DMS53 treated with DMSO at 0.1 percent for 48 hours (cell line): ENCODE results near the gene LMO7.

ENCODE experiments used
- DNase-seq: peaks from one replicate; lab custom pipeline; 2025; ENCODE audit not compliant: unreplicated experiment; lab: John Stamatoyannopoulos, UW

LMO7 gene

DNA sequence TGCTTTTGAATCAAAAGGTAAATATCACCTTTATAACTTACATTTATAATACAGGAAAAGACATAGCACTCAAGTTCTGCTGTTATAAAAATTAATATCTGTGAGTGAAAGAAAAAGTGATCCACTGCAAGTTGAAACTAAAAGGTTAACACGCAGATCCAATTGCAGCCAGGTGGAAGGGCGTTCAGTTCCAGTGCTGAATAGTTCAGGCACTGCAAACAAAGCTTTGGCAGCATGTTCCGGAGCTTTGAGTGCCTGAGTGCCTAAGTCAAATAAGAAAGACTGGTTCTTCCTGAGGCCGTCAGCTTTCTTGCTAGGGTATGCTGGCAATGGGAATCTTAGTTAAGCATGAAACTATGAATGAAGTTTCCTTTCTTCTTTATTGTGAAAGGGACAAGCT is 200.3 kb downstream of the LMO7 start:
- DNase-seq = peak; percentile 50

DNA sequence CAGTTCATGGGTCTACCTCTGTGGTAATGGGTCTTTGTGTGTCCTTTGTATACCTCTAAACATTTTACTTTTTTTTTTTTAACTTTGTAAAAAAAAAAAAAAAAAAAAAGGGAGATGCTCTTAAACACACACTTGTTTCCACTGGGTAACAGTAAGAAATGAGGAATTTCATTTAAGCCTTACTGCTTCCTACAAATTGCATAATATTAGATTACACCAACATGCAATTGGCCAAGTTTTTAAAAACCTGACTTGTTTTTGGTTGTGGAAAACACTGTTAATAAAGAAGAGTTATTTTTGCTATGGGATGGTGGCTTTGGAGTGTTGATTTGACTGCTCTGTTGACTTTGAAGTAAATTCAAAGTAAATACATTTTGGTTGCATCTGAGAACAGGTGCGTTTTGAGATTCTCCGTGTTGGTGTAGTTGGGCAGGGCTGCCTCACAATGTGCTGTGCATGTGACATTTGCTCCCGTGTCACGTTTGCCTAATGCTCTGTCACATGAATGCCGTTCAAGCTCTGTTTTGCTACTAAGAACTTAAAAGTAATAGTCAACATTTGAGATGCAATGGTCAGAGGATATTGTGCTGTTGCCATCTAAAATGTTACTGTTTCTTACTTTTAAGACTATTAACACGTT is 202.4 kb downstream of the LMO7 start:
- DNase-seq = peak; percentile 5

DNA sequence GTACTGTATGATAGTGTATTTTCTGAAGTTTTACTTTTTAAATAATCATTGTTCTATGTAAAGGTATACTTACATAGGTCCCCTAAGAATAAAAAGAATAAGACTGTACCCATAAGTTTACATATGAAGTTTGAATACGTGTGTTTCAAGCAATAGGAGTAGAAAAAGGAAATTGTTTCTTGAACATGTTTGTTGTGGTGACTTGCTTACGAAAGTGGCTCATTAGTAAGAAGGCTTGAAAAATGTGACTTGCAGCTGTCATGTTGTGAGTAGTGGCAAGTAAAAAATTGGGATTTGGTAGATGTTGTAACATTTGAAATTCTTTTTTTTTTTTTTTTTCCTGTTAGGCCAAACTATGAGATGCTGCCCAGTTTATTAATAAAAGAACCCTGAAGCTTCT is 203.3 kb downstream of the LMO7 start:
- DNase-seq = no peak

DNA sequence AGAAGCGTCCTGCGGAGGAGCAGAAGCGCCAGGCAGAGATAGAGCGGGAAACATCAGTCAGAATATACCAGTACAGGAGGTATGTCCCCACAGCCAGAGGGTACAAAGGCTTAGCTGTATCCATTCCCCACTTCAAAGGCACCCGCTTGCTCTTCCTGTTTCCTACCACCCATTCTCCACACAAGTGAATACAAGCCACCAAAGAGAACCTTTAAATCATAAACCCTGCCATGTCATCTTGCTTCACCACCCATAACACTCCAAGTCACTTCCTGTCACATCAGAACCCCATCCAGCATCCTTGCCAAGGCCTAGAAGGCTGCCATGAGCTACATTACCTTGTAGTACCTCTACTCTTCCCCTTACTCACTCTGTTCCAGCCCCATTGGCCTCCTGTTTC is 205.8 kb downstream of the LMO7 start:
- no peak for DNase-seq

DNA sequence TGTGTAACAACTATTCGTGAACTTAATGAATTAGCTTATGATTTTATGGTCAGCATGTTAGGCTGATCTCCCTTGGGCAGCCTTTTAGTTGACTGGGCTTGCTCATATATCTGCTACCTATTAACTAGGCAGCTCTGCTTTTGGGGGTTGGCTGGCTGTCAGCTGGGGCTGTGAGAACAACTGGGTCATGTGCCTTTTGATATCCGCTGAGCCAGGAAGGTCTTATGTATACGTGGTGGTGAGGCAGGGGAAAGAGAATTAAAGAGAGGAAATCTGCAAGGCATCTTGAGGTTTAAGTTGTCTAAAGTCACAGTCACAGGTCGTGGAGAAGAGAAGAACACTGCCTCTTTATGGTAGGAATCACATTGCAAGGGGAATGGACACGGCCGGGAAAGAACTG is 206.9 kb downstream of the LMO7 start:
- DNase-seq = no peak

GRCh38 chr13:75843991-75844390 is 207.9 kb downstream of the LMO7 start:
- DNase-seq = no peak

- no peak for DNase-seq
These were observed 211.5 kb downstream of the LMO7 start for GRCh38 chr13:75847588-75847987.

GRCh38 chr13:75850916-75851315 is 214.8 kb downstream of the LMO7 start:
- DNase-seq = no peak

GRCh38 chr13:75855216-75855615 is 219.1 kb downstream of the LMO7 start:
- no peak for DNase-seq

GRCh38 chr13:75855847-75856246 is 219.7 kb downstream of the LMO7 start:
- no peak for DNase-seq

- DNase-seq = no peak
These were observed 221.2 kb downstream of the LMO7 start for GRCh38 chr13:75857291-75857690.

- no peak for DNase-seq
These were observed 224.8 kb downstream of the LMO7 start for GRCh38 chr13:75860935-75861334.

DNA sequence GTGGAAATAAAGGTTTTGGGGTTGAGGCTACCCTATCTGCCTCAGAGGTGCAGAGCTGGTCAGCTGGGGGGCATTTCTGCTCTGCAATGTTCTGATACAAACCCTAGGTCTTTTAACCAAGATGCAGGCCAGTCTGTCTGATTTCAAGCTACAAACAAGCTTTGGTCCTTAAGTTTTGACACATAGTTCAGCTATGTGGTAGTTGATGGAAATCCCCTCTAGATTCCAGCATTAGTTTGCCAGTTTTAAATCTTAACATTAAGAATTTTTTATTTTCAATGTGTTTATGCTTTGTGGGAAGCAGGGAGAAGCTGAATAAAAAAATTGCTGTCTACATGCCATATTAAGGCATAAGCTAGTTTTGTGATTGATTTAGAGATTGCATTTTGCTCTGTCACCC is 225.7 kb downstream of the LMO7 start:
- no peak for DNase-seq

- DNase-seq = no peak
These were observed 228.6 kb downstream of the LMO7 start for GRCh38 chr13:75864718-75865117.

DNA sequence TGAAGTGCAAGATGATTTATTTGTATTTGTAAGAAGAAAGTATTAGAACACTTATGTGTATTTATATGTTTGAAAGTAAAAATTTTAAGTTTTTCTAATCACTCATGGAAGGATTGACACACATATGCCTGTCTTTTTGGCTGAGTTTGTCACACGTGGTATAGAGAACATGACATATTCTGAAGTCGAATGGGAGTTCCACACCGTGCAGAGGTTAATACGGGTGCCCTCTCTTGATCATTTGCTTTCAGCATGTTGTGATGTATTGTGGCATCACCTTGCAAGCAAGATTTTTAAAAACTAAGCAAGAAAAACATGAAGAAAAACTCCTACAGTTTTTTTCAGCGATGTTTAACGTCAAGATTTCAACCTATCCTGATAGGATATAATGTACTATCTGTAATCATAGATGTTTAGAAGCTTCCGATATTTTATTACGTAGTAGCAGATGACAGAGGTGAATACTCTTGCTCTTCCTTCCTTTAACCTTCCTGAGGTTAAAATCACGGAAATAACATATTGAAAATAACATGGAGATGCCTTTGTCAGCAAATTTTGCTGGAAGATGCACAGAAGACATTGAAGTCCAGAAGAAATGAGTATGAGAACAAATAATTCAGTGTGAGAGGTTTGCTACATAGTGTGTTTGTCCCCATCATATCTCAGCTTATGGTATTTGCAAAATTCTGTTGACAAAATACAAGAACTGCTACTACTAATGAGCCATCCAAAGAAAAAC is 231.4 kb downstream of the LMO7 start:
- DNase-seq = no peak

DNA sequence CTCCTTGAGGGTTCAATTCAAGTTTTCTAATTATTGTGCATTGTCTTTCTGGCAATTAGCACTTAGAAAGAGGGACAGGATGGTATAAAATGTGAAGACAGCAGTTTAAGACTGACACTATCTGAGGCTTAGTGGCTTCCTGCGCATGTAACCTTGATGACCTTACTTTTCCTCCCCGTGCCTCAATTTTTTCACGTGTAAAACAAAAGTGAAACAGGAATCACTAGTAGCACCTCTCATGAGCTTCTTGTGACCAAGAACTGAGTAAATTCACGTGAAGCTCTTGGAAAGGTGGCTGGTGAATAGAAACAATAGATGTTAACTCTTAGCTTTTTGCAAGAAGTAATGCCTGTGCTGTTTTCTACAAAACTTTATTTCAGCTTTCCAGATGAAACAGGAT is 233.9 kb downstream of the LMO7 start:
- no peak for DNase-seq

- DNase-seq = peak; percentile 0
These were observed 234.3 kb downstream of the LMO7 start for GRCh38 chr13:75870397-75870903.

- DNase-seq = no peak
These were observed 234.9 kb downstream of the LMO7 start for GRCh38 chr13:75871059-75871458.

GRCh38 chr13:75872980-75873379 is 236.8 kb downstream of the LMO7 start:
- DNase-seq = no peak

- DNase-seq = no peak
These were observed 237.4 kb downstream of the LMO7 start for GRCh38 chr13:75873494-75873893.

DNA sequence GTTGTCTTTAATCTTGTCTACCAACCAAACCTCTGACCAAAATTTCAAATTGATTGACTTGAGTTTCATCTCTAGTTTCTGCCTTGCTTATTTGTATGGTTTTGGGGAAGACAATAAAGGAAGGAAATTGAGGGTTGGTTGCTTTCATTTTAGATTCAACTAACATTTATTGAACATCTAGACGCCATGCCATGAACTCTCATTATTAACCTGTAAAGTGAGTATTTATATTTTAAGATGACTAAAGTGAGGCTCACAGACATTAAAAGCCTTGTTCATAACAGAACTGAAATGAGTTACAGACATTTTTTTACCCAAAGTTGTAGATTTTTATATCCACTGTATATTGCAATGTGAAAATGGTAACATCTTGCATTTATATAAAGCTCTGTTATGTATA is 239.3 kb downstream of the LMO7 start:
- no peak for DNase-seq

DNA sequence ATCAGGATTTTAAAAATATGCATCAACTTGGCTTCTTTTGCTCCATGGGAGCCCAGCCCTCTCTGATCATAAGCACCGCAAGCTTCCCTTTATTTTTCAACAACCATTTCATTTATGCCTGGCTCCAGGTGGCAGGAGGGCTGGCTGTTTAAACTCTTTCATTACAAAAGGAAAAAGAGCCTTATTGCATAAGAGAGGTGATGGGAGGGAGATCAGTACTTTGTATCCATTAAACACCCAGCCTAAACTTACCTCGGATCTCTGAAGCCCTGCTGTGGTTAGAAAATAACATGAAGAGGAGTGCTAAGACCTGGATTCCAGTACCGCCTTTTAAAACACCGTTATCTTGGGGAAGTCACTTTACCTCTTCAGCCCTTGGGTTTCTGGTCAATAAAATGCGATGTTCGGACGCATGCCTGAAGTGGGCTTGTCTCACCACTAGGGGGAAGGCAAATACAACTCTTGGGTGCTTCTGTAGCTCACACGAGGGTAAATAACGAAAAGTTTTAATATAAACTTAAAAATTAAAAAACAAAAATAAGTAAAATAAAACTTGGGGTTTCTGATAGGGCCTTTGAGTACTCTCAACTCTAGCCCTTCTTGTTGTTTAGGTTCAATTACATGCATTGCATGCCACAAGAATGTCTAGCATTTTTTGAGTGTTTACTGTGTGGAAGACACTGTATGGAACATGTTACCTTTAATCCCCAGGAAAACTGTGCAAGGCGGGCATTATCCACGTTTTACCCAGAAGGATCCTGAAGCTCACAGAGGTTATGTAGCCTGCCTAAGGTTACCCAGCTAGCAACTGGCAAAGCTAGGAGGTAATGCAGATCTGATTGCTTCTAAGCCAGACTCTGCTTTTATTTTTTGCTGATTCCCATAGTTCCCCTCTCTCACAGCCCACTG is 240.3 kb downstream of the LMO7 start:
- no peak for DNase-seq
